ENCODE results near the gene PEX14. TPM values are rescaled to one million over a fixed set of nuclear protein-coding genes. Genes with fewer than 3 reads are reported as not detected.

Gene PEX14
- total RNA-seq, 4 donors from 2014 or later = 10.0 to 20.2 (median 12.6) TPM

GRCh38 chr1:10544239-10544638 is 69.5 kb downstream of the PEX14 start:
- TF ChIP-seq CTCF (IDR thresholded peaks at IDR 0.05; ENCODE audit: low read depth) = no peak

- no peak for TF ChIP-seq CTCF (IDR thresholded peaks at IDR 0.05; ENCODE audit: low read depth)
Observed at GRCh38 chr1:10546896-10547295, 72.1 kb downstream of the PEX14 start.

GRCh38 chr1:10549904-10550664 is 75.3 kb downstream of the PEX14 start:
- TF ChIP-seq CTCF (IDR thresholded peaks at IDR 0.05; ENCODE audit: low read depth) = no peak

GRCh38 chr1:10553118-10553517 is 78.4 kb downstream of the PEX14 start:
- TF ChIP-seq CTCF (IDR thresholded peaks at IDR 0.05; ENCODE audit: low read depth) = no peak

GRCh38 chr1:10555635-10556429 is 81.1 kb downstream of the PEX14 start:
- TF ChIP-seq CTCF (IDR thresholded peaks at IDR 0.05; ENCODE audit: low read depth) = no peak

- TF ChIP-seq CTCF (IDR thresholded peaks at IDR 0.05; ENCODE audit: low read depth) = no peak
Observed at GRCh38 chr1:10556430-10557005, 81.8 kb downstream of the PEX14 start.

GRCh38 chr1:10557714-10558113 is 83.0 kb downstream of the PEX14 start:
- no peak for TF ChIP-seq CTCF (IDR thresholded peaks at IDR 0.05; ENCODE audit: low read depth)
